HepG2 (cell line): Measurements from ENCODE around the gene RAB1B. TPM values are rescaled to one million over a fixed set of nuclear protein-coding genes. Genes with fewer than 3 reads are reported as not detected.

Source experiments
- ATF6 ChIP-seq: sonication (generic); formaldehyde crosslinking; conservative IDR thresholded peaks from 2 replicates; pipeline ENCODE4 v1.4.0; 2020; ENCODE audit warnings: missing genetic modification reagents
- FOXA1 ChIP-seq, 2 experiments: fragments of 450-650 bp in 1 of 2; sonication (generic) in 1 of 2; formaldehyde crosslinking in 1 of 2; IDR thresholded peaks; 2 replicates each; pipeline versions ENCODE4 v1.4.0 to v1.6.1; 2016 to 2020; ENCODE audit warnings: missing genetic modification reagents in 1 of 2
- HOXA9 ChIP-seq: sonication (generic); formaldehyde crosslinking; IDR thresholded peaks from 2 replicates; pipeline ENCODE4 v1.8.1; 2022; ENCODE audit warnings: missing genetic modification reagents, mild to moderate bottlenecking, moderate library complexity, borderline replicate concordance
- IKZF4 ChIP-seq: sonication (generic); formaldehyde crosslinking; IDR thresholded peaks from 2 replicates; pipeline ENCODE4 v1.5.1; 2020; ENCODE audit warnings: borderline replicate concordance, mild to moderate bottlenecking, low read depth, missing genetic modification reagents; ENCODE audit errors: not compliant biosample characterization
- KDM1A ChIP-seq: IDR thresholded peaks from 2 replicates; pipeline ENCODE4 v1.6.1; 2016; ENCODE audit warnings: missing compliant biosample characterization
- NR2F6 ChIP-seq, 2 experiments: IDR thresholded peaks; 2 replicates each; pipeline ENCODE4 v1.6.1; 2016; ENCODE audit warnings: antibody characterized with exemption in 1 of 2, mild to moderate bottlenecking in 1 of 2
- SNRNP70 ChIP-seq: fragments of 200-400 bp; formaldehyde crosslinking; IDR thresholded peaks from 2 replicates; pipeline ENCODE4 v1.6.1; 2017; ENCODE audit warnings: mild to moderate bottlenecking, low read depth, low read length, moderate library complexity
- SOX6 ChIP-seq, 2 experiments: fragments of 450-650 bp in 1 of 2; sonication (generic) in 1 of 2; formaldehyde crosslinking in 1 of 2; IDR thresholded peaks; 2 replicates each; pipeline versions ENCODE4 v1.4.0 to v1.6.1; 2017 to 2020; ENCODE audit warnings: antibody characterized with exemption in 1 of 2, mild to moderate bottlenecking in 1 of 2, missing genetic modification reagents in 1 of 2
- SP2 ChIP-seq: sonication (generic); formaldehyde crosslinking; IDR thresholded peaks from 2 replicates; pipeline ENCODE4 v1.5.1; 2020; ENCODE audit warnings: mild to moderate bottlenecking, missing genetic modification reagents
- ZNF33B ChIP-seq: sonication (generic); formaldehyde crosslinking; IDR thresholded peaks from 2 replicates; pipeline ENCODE4 v1.5.1; 2020; ENCODE audit warnings: mild to moderate bottlenecking, missing genetic modification reagents
- ZNF354B ChIP-seq: sonication (generic); formaldehyde crosslinking; IDR thresholded peaks from 2 replicates; pipeline ENCODE4 v1.8.0; 2022; ENCODE audit warnings: mild to moderate bottlenecking, missing genetic modification reagents
- ZNF367 ChIP-seq: sonication (generic); formaldehyde crosslinking; IDR thresholded peaks from 2 replicates; pipeline ENCODE4 v1.4.0; 2020; ENCODE audit warnings: missing genetic modification reagents, borderline replicate concordance
- ZNF557 ChIP-seq: sonication (generic); formaldehyde crosslinking; IDR thresholded peaks from 2 replicates; pipeline ENCODE4 v1.4.0; 2020; ENCODE audit warnings: missing genetic modification reagents
- ZNF574 ChIP-seq: sonication (generic); formaldehyde crosslinking; IDR thresholded peaks from 2 replicates; pipeline ENCODE4 v1.4.0; 2020; ENCODE audit warnings: missing genetic modification reagents
- ZNF670 ChIP-seq: sonication (generic); formaldehyde crosslinking; IDR thresholded peaks from 2 replicates; pipeline ENCODE4 v1.8.0; 2022; ENCODE audit warnings: mild to moderate bottlenecking, missing genetic modification reagents, borderline replicate concordance
- ZNF672 ChIP-seq: sonication (generic); formaldehyde crosslinking; IDR thresholded peaks from 2 replicates; pipeline ENCODE4 v1.8.1; 2022; ENCODE audit warnings: missing genetic modification reagents
- ZNF713 ChIP-seq: sonication (generic); formaldehyde crosslinking; IDR thresholded peaks from 2 replicates; pipeline ENCODE4 v1.4.0; 2020; ENCODE audit warnings: mild to moderate bottlenecking, missing genetic modification reagents
- ZNF788 ChIP-seq: sonication (generic); formaldehyde crosslinking; IDR thresholded peaks from 2 replicates; pipeline ENCODE4 v1.5.0; 2020; ENCODE audit warnings: mild to moderate bottlenecking, missing genetic modification reagents, borderline replicate concordance
- ZSCAN9 ChIP-seq: IDR thresholded peaks from 2 replicates; pipeline ENCODE4 v1.6.1; 2016; ENCODE audit warnings: borderline replicate concordance
- ZUFSP ChIP-seq: sonication (generic); formaldehyde crosslinking; IDR thresholded peaks from 2 replicates; pipeline ENCODE4 v1.9.0; 2021; ENCODE audit warnings: missing genetic modification reagents, mild to moderate bottlenecking, borderline replicate concordance
- polyA plus RNA-seq, 8 experiments: library from polyadenylated mRNA; depleted of rRNA in 3 of 8; stranded (reverse) in 7 of 8; unstranded in 1 of 8; fragments of >200 nt; fragmentation: Illumina TruSeq in 4 of 8; extraction: Trizol in 4 of 8; gene quantifications; 2 replicates each; pipeline versions ENCODE4 v1.2.1 to v1.2.3, GENCODE V29; 2011 to 2016; ENCODE audit warnings: low read depth in 4 of 8, missing spikeins in 1 of 8, mixed read lengths in 1 of 8; ENCODE audit not compliant: insufficient read depth in 1 of 8
- total RNA-seq, 5 experiments: library from RNA; depleted of rRNA; stranded (reverse); fragments of >200 nt; fragmentation: Illumina TruSeq; extraction: Trizol; gene quantifications; 2 replicates each; pipeline ENCODE4 v1.2.3, GENCODE V29; 2016; ENCODE audit warnings: low read depth in 1 of 5
- TF ChIP-seq, protein P1 (sequence below): sonication (generic); formaldehyde crosslinking; IDR thresholded peaks from 2 replicates; pipeline ENCODE4 v1.4.0; 2020; ENCODE audit warnings: mild to moderate bottlenecking, missing genetic modification reagents

The RAB1B gene
- total and polyA plus RNA-seq, 2 of the 13 experiments (the other 11 are each of a cell fraction or from before 2014, with no cell fraction given), result 77.9 to 87.9 TPM

- TF ChIP-seq IKZF4 (CRISPR knock-in tag) (no peak), SOX6 (IDR thresholded peaks at IDR 0.05) (no peak), SOX6 (CRISPR knock-in tag; IDR thresholded peaks at IDR 0.05) (no peak), FOXA1 (IDR thresholded peaks at IDR 0.05) (no peak), FOXA1 (CRISPR knock-in tag; IDR thresholded peaks at IDR 0.05) (no peak), ZNF354B (no peak), ZNF33B (CRISPR knock-in tag) (no peak), ZSCAN9 (CRISPR knock-in tag) (no peak), SNRNP70 (no peak), NR2F6 (IDR thresholded peaks at IDR 0.05) (no peak), NR2F6 (CRISPR knock-in tag; IDR thresholded peaks at IDR 0.05) (no peak), ATF6 (CRISPR knock-in tag) (no peak), ZNF367 (CRISPR knock-in tag) (no peak), ZNF672 (CRISPR knock-in tag) (no peak), ZNF574 (no peak), HOXA9 (CRISPR knock-in tag) (no peak), ZNF670 (CRISPR knock-in tag) (no peak), ZNF713 (CRISPR knock-in tag) (no peak), ZNF557 (CRISPR knock-in tag) (no peak), SP2 (CRISPR knock-in tag) (no peak), ZUFSP (CRISPR knock-in tag) (no peak), KDM1A (no peak), ZNF788 (CRISPR knock-in tag) (no peak)
- TF ChIP-seq, protein P1, sequence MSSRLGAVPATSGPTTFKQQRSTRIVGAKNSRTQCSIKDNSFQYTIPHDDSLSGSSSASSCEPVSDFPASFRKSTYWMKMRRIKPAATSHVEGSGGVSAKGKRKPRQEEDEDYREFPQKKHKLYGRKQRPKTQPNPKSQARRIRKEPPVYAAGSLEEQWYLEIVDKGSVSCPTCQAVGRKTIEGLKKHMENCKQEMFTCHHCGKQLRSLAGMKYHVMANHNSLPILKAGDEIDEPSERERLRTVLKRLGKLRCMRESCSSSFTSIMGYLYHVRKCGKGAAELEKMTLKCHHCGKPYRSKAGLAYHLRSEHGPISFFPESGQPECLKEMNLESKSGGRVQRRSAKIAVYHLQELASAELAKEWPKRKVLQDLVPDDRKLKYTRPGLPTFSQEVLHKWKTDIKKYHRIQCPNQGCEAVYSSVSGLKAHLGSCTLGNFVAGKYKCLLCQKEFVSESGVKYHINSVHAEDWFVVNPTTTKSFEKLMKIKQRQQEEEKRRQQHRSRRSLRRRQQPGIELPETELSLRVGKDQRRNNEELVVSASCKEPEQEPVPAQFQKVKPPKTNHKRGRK (CRISPR knock-in tag), result no peak
These were observed 12.0 kb downstream of the RAB1B start (continued) for GRCh38 chr11:66280428-66280827.
